ENCODE measurements around the gene MC5R.

DNA sequence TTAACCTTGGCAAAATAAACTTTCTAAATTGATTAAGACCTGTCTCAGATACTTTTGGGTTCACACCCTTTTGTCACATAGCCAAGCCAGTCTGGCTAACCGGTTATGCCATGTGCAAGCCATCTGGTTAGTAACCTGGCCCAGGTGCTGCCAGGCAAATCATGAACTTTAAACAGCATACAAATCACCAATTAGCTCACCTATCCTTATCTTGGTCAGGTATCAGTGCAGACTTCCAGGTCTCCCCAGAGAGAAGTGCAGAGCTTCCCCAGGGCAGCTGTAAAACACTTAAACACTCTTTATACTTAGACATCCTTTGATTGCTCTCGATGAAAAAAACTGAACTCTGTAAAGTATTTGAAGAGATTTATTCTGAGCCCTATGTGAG, 14.9 kb upstream of the MC5R start:
- TF ChIP-seq, protein P1, sequence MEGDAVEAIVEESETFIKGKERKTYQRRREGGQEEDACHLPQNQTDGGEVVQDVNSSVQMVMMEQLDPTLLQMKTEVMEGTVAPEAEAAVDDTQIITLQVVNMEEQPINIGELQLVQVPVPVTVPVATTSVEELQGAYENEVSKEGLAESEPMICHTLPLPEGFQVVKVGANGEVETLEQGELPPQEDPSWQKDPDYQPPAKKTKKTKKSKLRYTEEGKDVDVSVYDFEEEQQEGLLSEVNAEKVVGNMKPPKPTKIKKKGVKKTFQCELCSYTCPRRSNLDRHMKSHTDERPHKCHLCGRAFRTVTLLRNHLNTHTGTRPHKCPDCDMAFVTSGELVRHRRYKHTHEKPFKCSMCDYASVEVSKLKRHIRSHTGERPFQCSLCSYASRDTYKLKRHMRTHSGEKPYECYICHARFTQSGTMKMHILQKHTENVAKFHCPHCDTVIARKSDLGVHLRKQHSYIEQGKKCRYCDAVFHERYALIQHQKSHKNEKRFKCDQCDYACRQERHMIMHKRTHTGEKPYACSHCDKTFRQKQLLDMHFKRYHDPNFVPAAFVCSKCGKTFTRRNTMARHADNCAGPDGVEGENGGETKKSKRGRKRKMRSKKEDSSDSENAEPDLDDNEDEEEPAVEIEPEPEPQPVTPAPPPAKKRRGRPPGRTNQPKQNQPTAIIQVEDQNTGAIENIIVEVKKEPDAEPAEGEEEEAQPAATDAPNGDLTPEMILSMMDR (IDR thresholded peaks at IDR 0.05; ENCODE audit: low read depth, low read length), result no peak
- TF ChIP-seq EZH2phosphoT487 (IDR thresholded peaks at IDR 0.05; ENCODE audit: low read depth), result no peak

Measured in OCI-LY3 (cell line).